Mucosa of descending colon (tissue), 3 donors: ENCODE results near the gene IRF7. TPM values are rescaled to one million over a fixed set of nuclear protein-coding genes. Genes with fewer than 3 reads are reported as not detected.
A peak's percentile ranks its signal among the peaks of the same experiment; 100 is the strongest.
"Not testable (repeated sequence)": the region's sequence is repeated elsewhere in the genome, so short reads cannot be mapped to it uniquely, and the experiment has no call there.

ENCODE experiments used
- ATAC-seq: fragments of 200-7000 bp; cut with Tn5 transposase; one replicate; pipeline ENCODE4 v1.9.1; 2020; ENCODE audit warnings: mild to moderate bottlenecking, moderate library complexity
- DNase-seq, 3 donors: peaks; one replicate each; pipeline ENCODE4 v3.0.0-alpha.2; 2020
- H3K36me3 ChIP-seq: fragments of 200-600 bp; one replicate; pipeline ENCODE4 v1.8.0; 2021; ENCODE audit warnings: low read depth, mild to moderate bottlenecking
- H3K4me1 ChIP-seq: fragments of 200-600 bp; one replicate; pipeline ENCODE4 v1.8.0; 2021; ENCODE audit warnings: low read depth, mild to moderate bottlenecking
- H3K4me3 ChIP-seq: fragments of 200-600 bp; one replicate; pipeline ENCODE4 v1.8.0; 2021; ENCODE audit warnings: mild to moderate bottlenecking
- H3K9me3 ChIP-seq: fragments of 200-600 bp; one replicate; pipeline ENCODE4 v1.8.0; 2021; ENCODE audit warnings: mild to moderate bottlenecking
- CTCF ChIP-seq: fragments of 200-600 bp; IDR thresholded peaks from one replicate; pipeline ENCODE4 v1.8.0; 2022; ENCODE audit warnings: antibody characterized with exemption, mild to moderate bottlenecking
- intact Hi-C, 2 donors: fragments of 100-400 bp; cut with DNase I in 1 of 2; cut with micrococcal nuclease in 1 of 2; formaldehyde crosslinking; loops; one replicate each; pipeline versions ENCODE4 v1.11.0 to v1.11.1; 2022; cut with DNase I, micrococcal nuclease
- total RNA-seq, 3 donors: library from RNA; stranded (reverse); fragmentation: NEBNext Ultra II Directional in 2 of 3; extraction: Animal tissue kit (Norgen Biotek cat#: 25700) in 2 of 3; gene quantifications; one replicate each; pipeline versions ENCODE4 v1.2.1 to v1.2.4, GENCODE V29; 2021 to 2023
- donor health status: DM: no; HTN: no; CAD: no; lungs with moderate emphysema.
- donor health status: DM: no; HTN: no; CAD: no.
- donor health status: DM: no; HTN: yes; CAD: no.

IRF7 gene
- total RNA-seq, 3 donors from 2014 or later, result 26.9 to 36.1 (median 27.8) TPM

DNA sequence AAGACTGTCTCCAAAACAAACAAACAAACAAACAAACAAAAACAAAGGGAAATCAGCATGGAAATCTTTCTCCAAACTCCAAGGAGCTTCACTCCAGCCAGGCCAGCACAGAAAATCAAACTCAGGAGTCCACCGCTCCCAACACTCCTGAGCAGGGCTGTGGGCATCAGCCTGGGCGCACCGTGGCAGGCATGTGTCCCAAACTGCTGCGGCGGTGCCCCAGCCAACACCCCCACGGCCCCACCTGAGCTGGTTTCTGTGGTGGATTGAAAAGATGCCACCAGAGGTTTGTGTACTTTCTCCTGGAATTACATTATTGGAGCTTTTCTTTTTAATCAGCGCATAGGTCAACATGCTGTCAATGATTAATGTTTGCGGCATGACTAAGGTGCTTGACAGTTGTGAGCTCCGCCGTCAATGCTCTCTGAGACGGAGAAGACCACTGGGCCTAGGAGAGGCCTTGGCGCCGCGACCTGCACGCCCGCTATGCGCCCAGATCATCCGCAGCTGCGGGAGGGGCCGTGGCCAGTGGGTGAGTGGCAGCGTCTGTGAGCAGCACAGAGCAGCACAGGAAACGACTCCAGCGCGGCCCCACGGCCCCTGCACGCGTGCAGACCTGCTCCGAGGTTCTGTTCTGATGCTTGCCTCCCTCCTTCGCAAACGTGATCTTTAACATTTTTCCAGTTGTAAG, 39.4 kb upstream of the IRF7 start:
- peak; percentile 81 for ATAC-seq
- H3K36me3 ChIP-seq, result no peaks in the 10 kb centered on the region

GRCh38 chr11:654444-654843, 38.7 kb upstream of the IRF7 start:
- H3K9me3 ChIP-seq, DNase-seq, H3K4me3 ChIP-seq, H3K4me1 ChIP-seq, H3K36me3 ChIP-seq, intact Hi-C loops: not testable (repeated sequence)
- peak; percentile 17 for ATAC-seq

More for the DNA sequence above, 39.4 kb upstream of the IRF7 start:
- no peaks in the 10 kb centered on the region for H3K9me3 ChIP-seq
- DNase-seq, result peak in 1 of 3 donors; percentile 44
- no peak overlapping the region for H3K4me3 ChIP-seq
- no peak for TF ChIP-seq CTCF
- H3K4me1 ChIP-seq, result peaks cover 5% of the 10 kb centered on the region
- intact Hi-C loops, result no loop called here

DNA sequence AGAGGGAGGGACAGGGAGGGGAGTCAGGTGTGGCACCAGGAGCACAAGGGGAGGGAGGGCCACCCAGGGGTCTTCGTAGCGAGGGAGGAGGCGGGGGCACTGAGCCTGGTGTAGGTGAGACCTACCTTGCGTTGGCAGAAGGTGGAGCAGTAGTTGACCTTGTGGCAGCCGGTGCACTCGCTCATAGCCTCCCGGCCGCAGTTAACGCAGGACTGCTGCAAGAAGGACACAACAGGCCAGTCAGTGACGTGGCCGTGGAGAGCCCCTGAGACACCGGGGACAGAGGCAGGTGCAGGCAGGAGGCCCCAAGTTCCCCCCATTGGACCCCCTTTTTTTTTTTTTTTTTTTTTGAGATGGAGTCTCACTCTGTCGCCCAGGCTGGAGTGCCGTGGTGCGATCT, 38.1 kb upstream of the IRF7 start:
- ATAC-seq, result no peak
- intact Hi-C loops, result no loop called here
- no peak for TF ChIP-seq CTCF
- Histone ChIP-seq H3K4me3 (no peak overlapping the region), H3K4me1 (peaks cover 5% of the 10 kb centered on the region), H3K36me3 (no peaks in the 10 kb centered on the region), H3K9me3 (no peaks in the 10 kb centered on the region)
- no peak for DNase-seq

DNA sequence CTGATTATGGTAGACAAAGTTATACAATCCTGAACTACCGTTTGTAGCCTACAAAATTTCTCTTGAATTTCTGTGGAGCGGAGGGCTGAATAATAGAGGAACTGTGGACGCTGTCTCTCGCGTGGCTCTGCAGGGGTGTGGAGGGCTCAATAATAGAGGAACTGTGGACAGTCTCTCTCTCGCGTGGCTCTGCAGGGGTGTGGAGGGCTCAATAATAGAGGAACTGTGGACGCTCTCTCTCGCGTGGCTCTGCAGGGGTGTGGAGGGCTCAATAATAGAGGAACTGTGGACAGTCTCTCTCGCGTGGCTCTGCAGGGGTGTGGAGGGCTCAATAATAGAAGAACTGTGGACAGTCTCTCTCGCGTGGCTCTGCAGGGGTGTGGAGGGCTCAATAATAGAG, 37.4 kb upstream of the IRF7 start:
- DNase-seq, H3K9me3 ChIP-seq, H3K36me3 ChIP-seq, intact Hi-C loops, ATAC-seq, H3K4me3 ChIP-seq, H3K4me1 ChIP-seq: not testable (repeated sequence)

- Histone ChIP-seq H3K4me3 (no peak overlapping the region), H3K4me1 (peaks cover 5% of the 10 kb centered on the region), H3K9me3 (no peaks in the 10 kb centered on the region), H3K36me3 (no peaks in the 10 kb centered on the region)
- DNase-seq (no peak), ATAC-seq (no peak)
- TF ChIP-seq CTCF, result no peak
- intact Hi-C loops, result no loop called here
Observed at GRCh38 chr11:650482-650881, 34.7 kb upstream of the IRF7 start.

DNA sequence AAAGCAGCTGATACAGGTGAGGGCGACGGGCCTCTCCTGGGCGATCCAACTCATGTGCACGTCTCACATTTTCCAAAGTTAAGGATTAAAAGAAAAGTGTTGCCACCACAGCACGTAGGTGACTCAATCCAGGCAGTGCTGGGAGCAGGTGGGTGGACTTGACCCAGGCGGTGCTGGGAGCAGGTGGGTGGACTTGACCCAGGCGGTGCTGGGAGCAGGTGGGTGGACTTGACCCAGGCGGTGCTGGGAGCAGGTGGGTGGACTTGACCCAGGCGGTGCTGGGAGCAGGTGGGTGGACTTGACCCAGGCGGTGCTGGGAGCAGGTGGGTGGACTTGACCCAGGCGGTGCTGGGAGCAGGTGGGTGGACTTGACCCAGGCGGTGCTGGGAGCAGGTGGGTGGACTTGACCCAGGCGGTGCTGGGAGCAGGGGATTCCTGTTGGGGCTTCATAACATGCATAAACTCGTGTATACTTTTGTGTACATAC, 32.0 kb upstream of the IRF7 start:
- H3K9me3 ChIP-seq, H3K4me3 ChIP-seq, H3K36me3 ChIP-seq, intact Hi-C loops, ATAC-seq, H3K4me1 ChIP-seq, DNase-seq: not testable (repeated sequence)

DNA sequence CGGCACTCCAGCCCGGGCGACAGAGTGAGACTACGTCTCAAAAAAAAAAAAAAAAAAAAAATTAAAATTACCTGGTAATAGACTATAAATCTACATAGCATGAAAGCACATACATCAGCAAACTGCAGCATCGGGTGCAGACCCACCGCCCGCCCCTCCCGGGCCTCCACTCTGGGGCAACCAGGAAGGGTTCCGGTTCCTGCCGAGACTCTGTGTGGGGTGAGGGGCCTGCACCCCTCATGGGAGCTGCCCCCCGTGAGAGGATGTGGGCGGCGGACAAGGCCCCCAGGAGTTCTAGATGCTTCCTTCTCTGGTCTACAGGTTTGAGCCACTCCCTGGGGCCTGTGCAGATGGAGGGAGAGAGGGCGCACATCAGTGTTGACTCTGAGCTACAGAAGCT, 30.5 kb upstream of the IRF7 start:
- DNase-seq (no peak), ATAC-seq (no peak)
- H3K9me3 ChIP-seq, result no peaks in the 10 kb centered on the region
- intact Hi-C loops, result no loop called here
- no peak for TF ChIP-seq CTCF
- no peaks in the 10 kb centered on the region for H3K4me1 ChIP-seq
- H3K36me3 ChIP-seq, result no peaks in the 10 kb centered on the region
- H3K4me3 ChIP-seq, result no peak overlapping the region
